ENCODE measurements around the gene LSP1.

Gene LSP1

DNA sequence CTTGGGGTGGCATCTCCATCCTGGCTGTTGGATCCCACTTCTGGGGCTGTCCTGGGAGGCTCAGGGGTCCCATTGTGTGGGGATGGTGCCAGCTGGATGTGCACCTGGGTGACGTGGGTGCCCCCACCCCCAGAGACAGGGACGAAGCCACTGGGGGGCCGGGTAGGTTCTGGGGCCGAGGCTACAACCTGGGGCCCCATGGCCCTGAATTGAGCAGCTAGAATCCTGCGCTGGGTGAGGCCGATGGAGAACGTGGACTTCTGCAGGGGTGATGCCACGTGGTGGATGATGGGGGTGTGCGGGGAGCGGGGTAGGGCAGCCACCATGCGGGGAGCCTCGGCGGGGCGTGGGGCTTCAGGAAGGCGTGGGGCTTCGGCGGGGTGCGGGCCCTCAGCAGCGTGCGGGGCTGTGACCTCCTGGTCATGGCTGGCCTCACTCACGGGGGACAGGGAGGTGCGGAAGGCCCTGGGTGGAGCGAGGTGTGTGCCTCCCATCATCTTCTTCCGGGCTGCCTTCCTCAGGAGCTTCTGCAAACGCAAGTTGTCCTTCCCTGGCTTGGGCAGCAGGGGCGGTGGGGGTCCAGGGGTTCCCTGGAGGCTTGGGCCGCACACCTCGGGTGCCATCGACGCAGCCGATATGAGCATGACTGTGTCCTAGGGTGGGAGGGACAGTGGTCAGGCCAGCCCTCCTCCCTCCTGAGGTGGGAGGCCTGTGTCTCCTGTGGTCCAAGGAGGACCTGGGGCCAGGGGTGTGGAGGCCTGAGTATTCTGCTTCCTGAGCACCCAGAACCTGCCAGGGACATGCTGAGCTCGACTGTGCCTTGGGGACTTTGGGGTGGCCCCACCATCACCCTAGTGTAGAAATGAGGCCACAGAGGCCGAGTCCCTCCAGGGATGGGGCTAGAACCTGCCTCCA lies 37.3 kb downstream of the LSP1 start:
- DNase-seq (ENCODE audit: insufficient read length, low spot score): no peak
- FAIRE-seq: no peak
- TF ChIP-seq POLR2A (IDR thresholded peaks at IDR 0.05; ENCODE audit: low read depth, low read length): no peak

DNA sequence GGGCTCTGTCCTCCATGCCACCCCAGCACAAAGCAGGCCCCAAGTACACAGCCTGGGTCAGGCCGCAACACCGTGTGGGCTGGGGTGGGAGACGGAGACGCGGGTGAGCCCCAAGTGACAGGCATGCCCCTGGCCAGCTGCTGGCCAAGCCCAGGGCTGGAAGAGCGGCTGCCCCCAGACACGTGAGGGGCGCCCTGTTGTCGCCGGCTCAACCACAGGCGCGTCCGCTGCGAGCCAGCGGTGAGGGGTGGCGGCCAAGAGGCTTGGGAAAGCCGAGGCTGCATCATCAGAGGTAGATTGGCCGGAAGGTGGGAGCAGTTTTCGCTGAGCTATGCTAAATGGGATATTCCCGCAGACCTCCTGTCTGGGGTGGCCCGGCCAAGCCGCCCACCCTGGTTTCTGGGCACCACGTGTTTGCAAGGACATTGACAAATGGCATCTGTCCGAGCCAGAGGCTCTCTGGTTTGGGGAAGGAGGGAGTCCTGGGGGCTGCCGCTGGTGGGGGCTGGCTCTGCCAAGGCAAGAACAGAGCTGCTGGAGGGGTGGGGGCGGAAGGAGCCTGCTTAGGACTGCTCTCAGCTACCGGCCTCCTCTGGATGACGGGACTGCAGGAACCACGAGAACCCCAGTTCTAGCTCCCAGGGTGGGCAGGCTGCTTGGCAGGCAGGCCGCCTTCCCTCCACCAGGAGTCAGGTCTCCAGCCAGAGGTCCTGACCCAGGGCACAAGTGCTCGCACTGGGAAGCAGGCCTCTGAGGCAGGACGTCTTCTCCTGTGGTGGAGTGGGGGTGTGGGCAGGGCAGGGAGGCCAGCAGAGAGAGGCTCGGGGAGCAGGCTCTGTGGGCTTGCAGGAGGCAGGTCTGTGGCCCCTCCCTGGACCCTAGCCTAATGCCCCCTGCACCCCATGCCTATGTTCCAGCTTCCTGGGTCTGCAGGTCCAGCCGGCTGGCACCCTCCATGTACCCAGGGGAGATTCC lies 38.3 kb downstream of the LSP1 start:
- DNase-seq (ENCODE audit: insufficient read length, low spot score) (no peak), FAIRE-seq (no peak)
- TF ChIP-seq POLR2A (IDR thresholded peaks at IDR 0.05; ENCODE audit: low read depth, low read length): no peak

DNA sequence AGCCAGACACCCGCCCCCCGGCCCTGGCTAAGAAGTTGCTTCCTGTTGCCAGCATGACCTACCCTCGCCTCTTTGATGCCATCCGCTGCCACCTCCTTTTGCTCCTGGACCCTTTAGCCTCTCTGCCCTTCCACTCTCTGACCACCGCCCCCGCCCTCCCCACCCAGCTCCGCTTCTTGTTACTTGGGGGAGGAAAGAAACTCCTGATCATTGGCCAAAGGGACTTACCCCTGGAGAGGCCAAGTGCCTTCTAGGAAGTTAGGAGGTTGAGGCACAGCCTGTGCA lies 38.9 kb downstream of the LSP1 start, which contains the start of gene PRR33:
Gene PRR33 (minus strand): TSS at position 65 of the 285 bp plus-strand sequence. CDS start 1,311 bp downstream, outside the sequence.
- no peak for FAIRE-seq
- no peak for TF ChIP-seq POLR2A (IDR thresholded peaks at IDR 0.05; ENCODE audit: low read depth, low read length)
- DNase-seq (ENCODE audit: insufficient read length, low spot score): no peak

DNA sequence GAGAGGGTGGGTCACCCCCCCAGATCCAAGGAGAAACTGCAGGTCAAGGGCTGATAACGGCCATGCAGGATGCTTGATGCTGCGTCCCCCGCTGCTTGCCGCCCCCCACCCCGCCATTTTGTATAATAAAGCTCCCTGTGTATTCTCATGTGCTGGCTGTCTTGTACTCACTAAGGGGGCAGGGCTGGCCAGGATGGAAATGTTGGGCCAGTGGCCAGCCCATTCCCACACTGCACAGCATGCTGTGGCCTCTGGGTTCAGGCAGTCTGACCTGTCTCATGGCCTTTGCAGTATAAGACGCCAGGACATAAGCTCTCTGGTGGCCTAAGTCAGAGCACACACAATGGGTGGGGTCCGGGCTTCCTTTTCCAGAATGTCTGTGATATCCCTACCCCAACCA lies 39.2 kb downstream of the LSP1 start:
- DNase-seq (ENCODE audit: insufficient read length, low spot score) (no peak), FAIRE-seq (no peak)
- TF ChIP-seq POLR2A (IDR thresholded peaks at IDR 0.05; ENCODE audit: low read depth, low read length): no peak

DNA sequence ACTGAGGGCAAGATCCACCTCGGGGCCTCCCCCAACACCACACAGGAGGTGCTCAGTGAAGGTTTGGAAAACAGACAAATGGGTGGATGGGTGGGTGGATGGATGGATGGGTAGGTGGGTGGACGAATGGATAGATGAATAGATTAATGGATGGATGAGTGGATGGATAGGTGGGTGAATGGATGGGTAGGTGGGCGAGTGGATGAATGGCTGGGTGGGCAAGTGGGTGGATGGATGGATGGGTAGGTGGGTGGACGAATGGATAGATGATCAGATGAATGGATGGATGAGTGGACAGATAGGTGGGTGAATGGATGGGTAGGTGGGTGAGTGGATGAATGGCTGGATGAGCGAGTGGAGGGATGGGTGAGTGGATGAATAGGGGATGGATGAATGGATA lies 39.7 kb downstream of the LSP1 start:
- no peak for TF ChIP-seq POLR2A (IDR thresholded peaks at IDR 0.05; ENCODE audit: low read depth, low read length)

DNA sequence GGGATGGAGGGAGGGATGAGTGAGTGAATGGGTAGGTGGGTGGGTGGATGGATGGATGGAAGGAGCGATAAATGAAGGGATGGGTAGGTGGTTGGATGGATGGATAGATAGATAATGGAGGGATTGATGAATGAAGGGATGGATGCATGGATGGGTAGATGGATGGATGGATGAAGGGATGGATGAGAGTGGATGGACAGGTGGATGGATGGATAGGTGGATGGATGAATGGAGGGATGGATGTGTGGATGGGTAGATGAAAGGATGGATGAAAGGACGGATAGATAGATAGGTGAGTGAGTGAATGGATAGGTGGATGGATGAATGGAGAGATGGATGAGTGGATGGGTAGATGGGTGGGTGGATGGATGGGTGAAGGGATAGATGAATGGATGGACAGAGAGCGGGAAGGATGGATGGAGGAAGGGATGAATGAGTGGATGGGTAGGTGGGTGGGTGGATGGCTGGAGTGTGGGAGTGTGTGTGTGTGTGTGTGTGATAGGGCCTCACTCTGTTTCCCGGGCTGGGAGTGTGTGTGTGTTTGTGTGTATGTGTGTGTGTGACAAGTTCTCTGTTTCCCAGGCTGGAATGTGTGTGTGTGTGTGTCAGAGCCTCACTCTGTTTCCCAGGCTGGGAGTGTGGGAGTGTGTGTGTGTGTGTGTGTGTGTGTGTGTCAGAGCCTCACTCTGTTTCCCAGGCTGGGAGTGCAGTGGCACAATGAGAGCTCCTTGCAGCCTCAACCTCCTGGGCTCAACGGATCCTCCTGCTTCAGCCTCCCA lies 40.9 kb downstream of the LSP1 start:
- no peak for TF ChIP-seq POLR2A (IDR thresholded peaks at IDR 0.05; ENCODE audit: low read depth, low read length)
- no peak for FAIRE-seq
- DNase-seq (ENCODE audit: insufficient read length, low spot score): no peak

More for the DNA sequence above, 39.7 kb downstream of the LSP1 start:
- FAIRE-seq: no peak
- DNase-seq (ENCODE audit: insufficient read length, low spot score): no peak

DNA sequence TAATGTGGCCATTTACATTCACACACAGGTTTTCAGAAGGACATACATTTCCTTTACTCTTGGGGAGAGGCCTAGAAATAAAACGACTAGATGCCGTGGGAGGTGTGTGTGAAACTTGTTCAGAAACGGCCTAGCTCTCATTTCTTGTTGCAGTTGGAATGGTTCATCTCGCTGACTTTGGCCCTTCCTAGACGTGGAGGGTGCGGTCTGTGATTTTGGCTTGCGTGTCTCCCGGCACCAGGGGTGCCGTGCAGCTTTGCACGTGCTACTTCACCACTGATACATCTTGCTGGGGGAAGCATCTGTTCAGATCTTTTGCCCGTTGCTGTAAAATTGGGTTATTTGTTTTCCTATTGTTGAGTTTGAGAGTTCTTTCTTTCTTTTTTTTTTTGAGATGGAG lies 41.9 kb downstream of the LSP1 start:
- TF ChIP-seq POLR2A (IDR thresholded peaks at IDR 0.05; ENCODE audit: low read depth, low read length): no peak
- FAIRE-seq: no peak
- no peak for DNase-seq (ENCODE audit: insufficient read length, low spot score)

DNA sequence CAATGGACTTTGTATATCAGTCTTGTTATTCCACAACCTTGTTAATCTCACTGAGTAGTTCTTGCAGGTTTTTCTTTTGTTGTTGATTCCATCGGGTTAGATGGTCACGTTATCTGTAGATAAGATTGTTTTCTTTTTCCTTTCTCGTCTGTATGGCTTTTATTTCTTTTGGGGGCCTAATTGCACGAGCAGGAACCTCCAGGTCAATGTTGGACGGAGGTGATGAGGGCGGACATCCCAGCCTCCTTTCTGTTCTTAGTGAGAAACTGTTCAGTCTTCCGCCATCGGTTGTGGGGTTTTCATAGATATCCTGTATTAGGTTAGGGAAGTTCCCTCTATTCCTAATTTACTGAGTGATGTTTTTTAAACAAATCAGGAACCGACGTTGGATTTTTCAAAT lies 43.6 kb downstream of the LSP1 start:
- no peak for FAIRE-seq

DNA sequence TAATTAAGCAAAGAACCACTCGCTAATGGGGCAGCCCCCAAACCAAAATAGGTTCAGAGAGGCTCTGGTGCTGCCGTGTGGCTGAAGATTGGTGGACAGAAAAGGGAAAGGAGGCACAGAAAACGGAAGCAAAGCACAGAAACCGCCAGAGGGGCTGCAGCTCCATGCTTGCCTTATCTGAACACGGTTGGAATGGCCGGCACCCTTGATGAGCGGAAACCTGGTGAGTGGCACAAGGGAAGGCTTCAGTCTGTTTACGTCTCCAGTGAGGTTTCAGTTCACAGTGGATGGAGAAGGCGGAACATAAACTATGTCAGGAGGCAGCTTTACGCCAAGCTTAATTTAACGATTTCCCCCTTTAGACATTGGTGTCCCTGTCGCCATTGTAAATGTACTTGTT lies 44.0 kb downstream of the LSP1 start:
- FAIRE-seq: no peak
- TF ChIP-seq POLR2A (IDR thresholded peaks at IDR 0.05; ENCODE audit: low read depth, low read length): no peak

More for the DNA sequence above, 43.6 kb downstream of the LSP1 start:
- no peak for TF ChIP-seq POLR2A (IDR thresholded peaks at IDR 0.05; ENCODE audit: low read depth, low read length)
- DNase-seq (ENCODE audit: insufficient read length, low spot score): no peak

DNA sequence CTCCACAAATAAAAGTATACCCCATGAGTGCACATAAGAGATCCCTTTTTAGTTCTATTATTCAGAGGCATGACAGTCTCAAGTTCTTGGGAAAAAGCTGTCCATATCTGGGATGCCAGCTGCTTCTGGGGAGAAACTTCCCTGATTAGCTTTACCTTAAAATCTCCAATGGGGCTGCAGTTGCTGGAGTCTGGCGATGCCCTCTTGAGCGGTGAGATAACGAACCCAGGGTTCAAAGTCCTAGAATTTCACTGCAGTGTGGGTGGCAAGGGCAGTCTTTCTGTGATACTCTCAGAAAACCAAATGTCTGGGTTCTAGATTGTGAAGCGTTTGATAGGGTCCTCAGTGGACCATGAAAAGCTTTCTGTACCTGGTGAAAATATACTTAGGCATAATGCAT lies 46.2 kb downstream of the LSP1 start:
- TF ChIP-seq POLR2A (IDR thresholded peaks at IDR 0.05; ENCODE audit: low read depth, low read length): no peak
- DNase-seq (ENCODE audit: insufficient read length, low spot score) (no peak), FAIRE-seq (no peak)

More for the DNA sequence above, 44.0 kb downstream of the LSP1 start:
- DNase-seq (ENCODE audit: insufficient read length, low spot score): no peak

DNA sequence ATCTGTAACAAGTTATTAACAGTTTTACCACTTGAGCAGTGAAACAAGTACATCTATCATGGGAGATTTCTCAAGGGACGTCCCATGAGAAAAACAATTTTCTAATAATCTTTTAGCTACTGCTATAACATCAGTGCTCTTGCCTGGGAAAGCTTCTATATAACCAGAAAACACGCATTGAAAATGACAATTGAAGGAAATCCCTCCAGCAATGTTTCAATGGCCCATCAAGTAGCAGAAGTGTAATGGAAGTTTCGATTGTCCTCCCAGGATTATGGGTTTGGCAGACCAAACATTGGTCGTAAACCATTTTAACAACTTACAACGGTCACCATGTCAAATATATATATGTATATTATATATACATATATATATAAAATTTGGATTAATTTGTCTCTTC lies 46.8 kb downstream of the LSP1 start:
- FAIRE-seq (no peak), DNase-seq (ENCODE audit: insufficient read length, low spot score) (no peak)
- TF ChIP-seq POLR2A (IDR thresholded peaks at IDR 0.05; ENCODE audit: low read depth, low read length): no peak

DNA sequence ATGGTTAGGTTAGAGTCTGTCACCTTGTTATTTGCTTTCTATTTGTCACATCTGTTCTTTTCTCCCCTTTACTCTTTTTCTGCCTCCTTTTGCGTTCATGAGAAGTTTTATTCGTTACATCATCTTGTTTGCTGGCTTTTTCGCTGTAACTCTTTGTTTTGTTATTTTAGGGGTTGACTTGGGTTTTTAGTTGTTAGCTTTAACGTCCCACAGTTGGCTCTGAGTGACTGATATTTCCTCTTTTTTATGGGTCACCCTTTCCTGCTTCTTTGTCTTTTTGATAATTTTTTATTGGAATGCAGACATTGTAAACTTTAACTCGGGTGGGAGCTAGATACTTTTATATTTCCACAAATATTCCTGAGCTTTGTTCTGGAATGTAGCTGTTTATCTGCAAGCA lies 53.3 kb downstream of the LSP1 start:
- DNase-seq (ENCODE audit: insufficient read length, low spot score) (no peak), FAIRE-seq (no peak)
- TF ChIP-seq POLR2A (IDR thresholded peaks at IDR 0.05; ENCODE audit: low read depth, low read length): no peak

DNA sequence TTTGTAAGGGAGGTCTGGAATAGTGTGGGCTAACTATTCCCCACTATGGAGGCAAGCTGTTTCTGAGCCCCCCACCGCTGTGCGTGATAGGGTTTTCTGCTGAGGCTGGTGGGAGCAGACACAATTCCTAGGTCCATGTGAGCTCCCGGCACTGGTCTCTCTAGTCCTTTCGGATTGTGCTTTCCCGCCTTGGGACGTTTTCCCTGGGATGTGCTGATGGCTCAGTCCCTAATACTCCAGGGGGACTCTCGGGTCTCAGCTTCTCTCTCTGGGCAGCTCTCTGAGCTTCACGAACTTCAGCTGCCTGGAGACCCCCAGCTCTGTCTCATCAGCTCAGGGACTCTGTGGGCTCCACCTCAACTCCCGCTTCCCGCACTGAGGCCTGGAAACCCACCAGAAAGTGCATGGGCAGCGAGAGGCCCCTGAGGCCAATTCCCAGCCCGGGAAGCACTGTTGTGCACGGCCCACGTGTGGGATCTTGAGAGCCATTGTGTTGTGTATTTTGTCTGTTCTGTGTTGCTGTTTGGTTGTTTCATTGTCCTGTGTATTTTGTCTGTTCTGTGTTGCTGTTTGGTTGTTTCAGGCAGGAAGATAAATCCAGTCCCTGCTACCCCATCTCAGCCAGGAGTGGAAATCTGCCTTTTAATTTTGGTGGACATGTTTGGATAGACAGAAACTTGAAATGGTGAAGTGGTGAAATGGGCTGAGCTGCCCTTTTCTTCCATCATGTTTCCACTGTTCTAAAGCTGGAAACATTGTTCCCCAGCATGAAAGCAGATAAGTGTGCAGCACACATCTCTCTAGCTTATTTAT lies 53.9 kb downstream of the LSP1 start:
- no peak for TF ChIP-seq POLR2A (IDR thresholded peaks at IDR 0.05; ENCODE audit: low read depth, low read length)
- DNase-seq (ENCODE audit: insufficient read length, low spot score) (no peak), FAIRE-seq (no peak)
